HG02870 (cell line): ENCODE data around the gene REN.

Source experiments
- ATAC-seq: cut with Tn5 transposase; IDR thresholded peaks from one replicate; pipeline ENCODE4 v1.9.1; 2021; ENCODE audit warnings: mild to moderate bottlenecking, moderate library complexity; ENCODE audit not compliant: unreplicated experiment

Gene REN

GRCh38 chr1:204136814-204137213, 29.3 kb downstream of the REN start:
- no peak for ATAC-seq

- ATAC-seq: no peak
These were observed 32.0 kb downstream of the REN start for GRCh38 chr1:204134103-204134502.

GRCh38 chr1:204132718-204133117, 33.4 kb downstream of the REN start:
- no peak for ATAC-seq

GRCh38 chr1:204131978-204132377, 34.2 kb downstream of the REN start:
- ATAC-seq: no peak

GRCh38 chr1:204130981-204131892, 34.9 kb downstream of the REN start:
- no peak for ATAC-seq

GRCh38 chr1:204130178-204130577, 36.0 kb downstream of the REN start:
- ATAC-seq: no peak

GRCh38 chr1:204128964-204129896, 36.9 kb downstream of the REN start:
- ATAC-seq: no peak

GRCh38 chr1:204128464-204128963, 37.6 kb downstream of the REN start:
- ATAC-seq: no peak

- ATAC-seq: no peak
These were observed 38.4 kb downstream of the REN start for GRCh38 chr1:204127597-204128242.

GRCh38 chr1:204126956-204127355, 39.2 kb downstream of the REN start:
- no peak for ATAC-seq

GRCh38 chr1:204126386-204126785, 39.8 kb downstream of the REN start:
- no peak for ATAC-seq

GRCh38 chr1:204125759-204126351, 40.3 kb downstream of the REN start:
- no peak for ATAC-seq

GRCh38 chr1:204124639-204125038, 41.5 kb downstream of the REN start:
- ATAC-seq: no peak

- ATAC-seq: no peak
These were observed 42.8 kb downstream of the REN start for GRCh38 chr1:204123376-204123775.

GRCh38 chr1:204121840-204122555, 44.1 kb downstream of the REN start:
- no peak for ATAC-seq

- no peak for ATAC-seq
These were observed 49.6 kb downstream of the REN start for GRCh38 chr1:204116539-204116938.

- no peak for ATAC-seq
These were observed 51.0 kb downstream of the REN start for GRCh38 chr1:204115116-204115515.

GRCh38 chr1:204114606-204115005, 51.5 kb downstream of the REN start:
- ATAC-seq: no peak

- no peak for ATAC-seq
These were observed 52.2 kb downstream of the REN start for GRCh38 chr1:204113896-204114295.
